GM12873 (cell line): ENCODE data around the gene EMSY.

Source experiments
- CTCF ChIP-seq: IDR thresholded peaks from 2 replicates; pipeline ENCODE4 v1.5.1; 2012; ENCODE audit warnings: low read depth, mild to moderate bottlenecking, moderate library complexity, low read length, control low read depth; ENCODE audit not compliant: insufficient read depth; ENCODE audit errors: missing control alignments

EMSY gene, protein sequence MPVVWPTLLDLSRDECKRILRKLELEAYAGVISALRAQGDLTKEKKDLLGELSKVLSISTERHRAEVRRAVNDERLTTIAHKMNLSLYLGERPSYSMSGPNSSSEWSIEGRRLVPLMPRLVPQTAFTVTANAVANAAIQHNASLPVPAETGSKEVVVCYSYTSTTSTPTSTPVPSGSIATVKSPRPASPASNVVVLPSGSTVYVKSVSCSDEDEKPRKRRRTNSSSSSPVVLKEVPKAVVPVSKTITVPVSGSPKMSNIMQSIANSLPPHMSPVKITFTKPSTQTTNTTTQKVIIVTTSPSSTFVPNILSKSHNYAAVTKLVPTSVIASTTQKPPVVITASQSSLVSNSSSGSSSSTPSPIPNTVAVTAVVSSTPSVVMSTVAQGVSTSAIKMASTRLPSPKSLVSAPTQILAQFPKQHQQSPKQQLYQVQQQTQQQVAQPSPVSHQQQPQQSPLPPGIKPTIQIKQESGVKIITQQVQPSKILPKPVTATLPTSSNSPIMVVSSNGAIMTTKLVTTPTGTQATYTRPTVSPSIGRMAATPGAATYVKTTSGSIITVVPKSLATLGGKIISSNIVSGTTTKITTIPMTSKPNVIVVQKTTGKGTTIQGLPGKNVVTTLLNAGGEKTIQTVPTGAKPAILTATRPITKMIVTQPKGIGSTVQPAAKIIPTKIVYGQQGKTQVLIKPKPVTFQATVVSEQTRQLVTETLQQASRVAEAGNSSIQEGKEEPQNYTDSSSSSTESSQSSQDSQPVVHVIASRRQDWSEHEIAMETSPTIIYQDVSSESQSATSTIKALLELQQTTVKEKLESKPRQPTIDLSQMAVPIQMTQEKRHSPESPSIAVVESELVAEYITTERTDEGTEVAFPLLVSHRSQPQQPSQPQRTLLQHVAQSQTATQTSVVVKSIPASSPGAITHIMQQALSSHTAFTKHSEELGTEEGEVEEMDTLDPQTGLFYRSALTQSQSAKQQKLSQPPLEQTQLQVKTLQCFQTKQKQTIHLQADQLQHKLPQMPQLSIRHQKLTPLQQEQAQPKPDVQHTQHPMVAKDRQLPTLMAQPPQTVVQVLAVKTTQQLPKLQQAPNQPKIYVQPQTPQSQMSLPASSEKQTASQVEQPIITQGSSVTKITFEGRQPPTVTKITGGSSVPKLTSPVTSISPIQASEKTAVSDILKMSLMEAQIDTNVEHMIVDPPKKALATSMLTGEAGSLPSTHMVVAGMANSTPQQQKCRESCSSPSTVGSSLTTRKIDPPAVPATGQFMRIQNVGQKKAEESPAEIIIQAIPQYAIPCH (N-terminal part only)

GRCh38 chr11:76444384-76445120 lies at the start of gene EMSY:
Gene EMSY (plus strand): TSS chr11:76445018. CDS start chr11:76446939, 1,921 bp downstream.
- TF ChIP-seq CTCF: no peak

- TF ChIP-seq CTCF: no peak
Observed at GRCh38 chr11:76395296-76395695, 49.5 kb upstream of the EMSY start.

GRCh38 chr11:76397383-76397782 lies 47.4 kb upstream of the EMSY start:
- TF ChIP-seq CTCF: no peak

DNA sequence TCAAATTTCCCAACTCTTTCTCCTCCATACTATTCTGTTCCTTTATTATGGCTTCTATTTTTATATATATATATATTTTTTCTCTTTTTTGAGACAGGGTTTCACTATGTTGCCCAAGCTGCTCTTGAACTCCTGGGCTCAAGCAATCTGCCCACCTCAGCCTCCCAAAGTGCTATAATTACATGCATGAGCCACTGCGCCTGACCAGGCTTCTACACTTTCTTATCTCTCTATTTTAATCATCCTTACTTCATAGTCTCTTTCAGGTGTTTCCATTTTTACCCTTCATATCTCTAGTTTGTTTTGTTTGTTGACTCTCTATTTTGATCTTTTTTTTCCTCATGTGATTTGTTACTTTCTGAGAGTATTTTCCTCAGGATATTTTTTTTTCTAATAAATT lies 43.9 kb upstream of the EMSY start:
- no peak for TF ChIP-seq CTCF

- no peak for TF ChIP-seq CTCF
Observed at GRCh38 chr11:76406359-76406758, 38.5 kb upstream of the EMSY start.

GRCh38 chr11:76408171-76408965 lies 36.5 kb upstream of the EMSY start:
- no peak for TF ChIP-seq CTCF
